Measurements from ENCODE around the gene STARD8.
"Not testable (repeated sequence)": the region's sequence is repeated elsewhere in the genome, so short reads cannot be mapped to it uniquely, and the experiment has no call there.

The STARD8 gene

DNA sequence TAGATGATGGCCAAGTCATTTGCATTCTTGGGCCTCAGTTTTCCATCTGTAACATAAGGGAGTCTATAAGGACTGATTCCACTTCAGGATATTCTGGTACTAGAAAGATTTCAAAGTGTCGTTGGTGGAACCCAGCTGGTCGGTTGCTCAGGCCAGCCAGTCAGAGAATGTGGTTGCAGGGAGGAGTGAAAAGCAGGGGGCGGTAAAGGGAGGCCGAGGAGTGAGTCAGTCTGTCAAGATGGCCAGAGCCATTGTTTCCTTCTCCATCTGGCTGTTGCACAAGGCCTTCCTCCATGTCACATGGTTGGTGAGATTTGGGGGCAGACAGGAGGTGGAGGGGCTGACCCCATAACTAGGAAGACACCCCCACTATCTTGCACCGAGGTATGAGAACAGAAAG, 38.2 kb downstream of the STARD8 start:
- H3K4me3 ChIP-seq (ENCODE audit: low read depth in 1 of 2, low read length in 1 of 2), result peak overlapping the region; percentile 62 to 66
- no peaks in the 10 kb centered on the region for H3K27me3 ChIP-seq
- no peaks in the 10 kb centered on the region for H3K9me3 ChIP-seq
- TF ChIP-seq, protein P1, sequence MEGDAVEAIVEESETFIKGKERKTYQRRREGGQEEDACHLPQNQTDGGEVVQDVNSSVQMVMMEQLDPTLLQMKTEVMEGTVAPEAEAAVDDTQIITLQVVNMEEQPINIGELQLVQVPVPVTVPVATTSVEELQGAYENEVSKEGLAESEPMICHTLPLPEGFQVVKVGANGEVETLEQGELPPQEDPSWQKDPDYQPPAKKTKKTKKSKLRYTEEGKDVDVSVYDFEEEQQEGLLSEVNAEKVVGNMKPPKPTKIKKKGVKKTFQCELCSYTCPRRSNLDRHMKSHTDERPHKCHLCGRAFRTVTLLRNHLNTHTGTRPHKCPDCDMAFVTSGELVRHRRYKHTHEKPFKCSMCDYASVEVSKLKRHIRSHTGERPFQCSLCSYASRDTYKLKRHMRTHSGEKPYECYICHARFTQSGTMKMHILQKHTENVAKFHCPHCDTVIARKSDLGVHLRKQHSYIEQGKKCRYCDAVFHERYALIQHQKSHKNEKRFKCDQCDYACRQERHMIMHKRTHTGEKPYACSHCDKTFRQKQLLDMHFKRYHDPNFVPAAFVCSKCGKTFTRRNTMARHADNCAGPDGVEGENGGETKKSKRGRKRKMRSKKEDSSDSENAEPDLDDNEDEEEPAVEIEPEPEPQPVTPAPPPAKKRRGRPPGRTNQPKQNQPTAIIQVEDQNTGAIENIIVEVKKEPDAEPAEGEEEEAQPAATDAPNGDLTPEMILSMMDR (IDR thresholded peaks at IDR 0.05), result no peak
- no peaks in the 10 kb centered on the region for H3K36me3 ChIP-seq
- peaks cover 41 to 51% of the 10 kb centered on the region in 2 experiments for H3K4me1 ChIP-seq (ENCODE audit: control insufficient read depth in 1 of 2, insufficient read depth in 1 of 2, low read depth in 1 of 2, low read length in 1 of 2)
- peak overlapping the region; percentile 65 for H3K27ac ChIP-seq

GRCh38 chrX:68686097-68686977, 38.9 kb downstream of the STARD8 start:
- Histone ChIP-seq H3K36me3 (no peaks in the 10 kb centered on the region), H3K27me3 (no peaks in the 10 kb centered on the region), H3K27ac (peak overlapping the region; percentile 65), H3K9me3 (no peaks in the 10 kb centered on the region), H3K4me1 (ENCODE audit: control insufficient read depth in 1 of 2, insufficient read depth in 1 of 2, low read depth in 1 of 2, low read length in 1 of 2) (peaks cover 35 to 45% of the 10 kb centered on the region in 2 experiments), H3K4me3 (ENCODE audit: low read depth in 1 of 2, low read length in 1 of 2) (peak overlapping the region; percentile 62 to 66)
- TF ChIP-seq, protein P1 (IDR thresholded peaks at IDR 0.05), result no peak

DNA sequence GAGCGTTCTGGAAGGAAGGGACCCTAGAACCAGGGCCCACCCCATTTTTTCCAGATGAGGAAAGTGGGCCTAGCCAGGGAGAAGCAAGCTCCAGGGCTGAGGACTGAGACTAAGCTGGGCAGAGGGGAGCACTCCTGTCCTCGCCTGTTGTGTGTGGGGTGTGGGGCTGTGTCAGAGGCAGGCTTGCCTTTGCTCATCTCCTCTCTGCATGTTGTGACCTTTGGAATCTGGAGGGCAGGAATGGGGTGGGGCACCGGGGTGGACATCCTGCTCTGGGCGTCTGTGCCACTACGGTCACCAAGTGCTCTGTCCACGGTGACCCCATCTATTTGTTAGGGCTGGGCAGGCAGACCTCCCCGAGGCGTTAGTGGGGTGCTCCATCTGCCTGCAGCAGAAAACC, 41.5 kb downstream of the STARD8 start:
- not testable (repeated sequence) for H3K36me3 ChIP-seq; H3K27ac ChIP-seq; H3K4me3 ChIP-seq (ENCODE audit: low read depth in 1 of 2, low read length in 1 of 2); H3K27me3 ChIP-seq; H3K9me3 ChIP-seq
- H3K4me1 ChIP-seq (ENCODE audit: control insufficient read depth in 1 of 2, insufficient read depth in 1 of 2, low read depth in 1 of 2, low read length in 1 of 2), result peaks cover 25 to 30% of the 10 kb centered on the region in 2 experiments

DNA sequence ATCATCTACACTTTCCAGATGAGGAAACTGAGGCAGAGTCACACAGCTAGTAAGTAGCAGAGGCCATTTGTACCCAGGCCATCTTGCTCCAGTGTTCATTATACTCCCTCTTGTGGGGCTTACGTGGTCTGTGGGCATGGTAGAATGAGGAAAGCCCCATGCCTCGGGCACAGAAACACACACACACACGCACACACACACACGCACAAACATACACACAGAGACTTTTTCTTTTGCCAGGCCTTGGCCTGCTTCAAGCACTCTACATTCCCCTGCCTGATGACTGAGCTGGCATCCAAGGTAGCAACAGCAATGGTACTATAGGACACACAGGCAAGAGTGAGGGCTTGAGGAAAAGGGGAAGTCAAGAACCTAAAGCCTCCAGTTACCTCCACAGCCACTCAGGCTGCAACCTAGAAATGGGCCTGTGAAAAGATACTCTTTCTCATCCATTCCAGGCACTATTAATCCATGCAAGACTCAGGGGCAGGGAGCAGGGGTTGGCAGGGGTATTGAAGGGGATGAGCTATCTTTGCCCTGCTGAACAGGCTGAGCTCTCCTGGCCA, 43.6 kb downstream of the STARD8 start:
- no peaks in the 10 kb centered on the region for H3K9me3 ChIP-seq
- no peaks in the 10 kb centered on the region for H3K36me3 ChIP-seq
- H3K4me3 ChIP-seq (ENCODE audit: low read depth in 1 of 2, low read length in 1 of 2), result no peak overlapping the region
- no peaks in the 10 kb centered on the region for H3K27me3 ChIP-seq
- no peak overlapping the region for H3K27ac ChIP-seq
- H3K4me1 ChIP-seq (ENCODE audit: control insufficient read depth in 1 of 2, insufficient read depth in 1 of 2, low read depth in 1 of 2, low read length in 1 of 2), result peaks cover 21 to 26% of the 10 kb centered on the region in 2 experiments
- TF ChIP-seq, protein P1 (IDR thresholded peaks at IDR 0.05), result no peak

DNA sequence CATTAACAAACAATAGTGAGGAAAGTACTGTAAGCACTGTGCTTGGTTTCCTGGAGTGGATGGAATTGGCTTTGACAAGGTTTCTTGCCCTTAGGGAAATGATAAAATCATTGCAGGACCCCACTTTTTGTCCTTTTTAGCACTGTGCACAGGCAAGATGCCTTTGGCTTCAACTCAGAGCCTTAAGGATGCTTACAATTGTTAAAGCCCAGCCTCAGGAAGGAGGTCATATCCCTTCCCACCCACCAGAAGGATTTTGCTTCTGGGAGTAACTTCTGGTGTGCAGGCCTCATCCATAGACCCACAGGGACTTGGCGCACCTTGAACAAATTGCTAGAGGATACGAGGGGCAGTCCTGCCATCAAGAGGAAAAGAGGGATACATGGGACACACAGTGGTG, 44.5 kb downstream of the STARD8 start:
- Histone ChIP-seq H3K4me1 (ENCODE audit: control insufficient read depth in 1 of 2, insufficient read depth in 1 of 2, low read depth in 1 of 2, low read length in 1 of 2) (peaks cover 30 to 31% of the 10 kb centered on the region in 2 experiments), H3K4me3 (ENCODE audit: low read depth in 1 of 2, low read length in 1 of 2) (no peak overlapping the region), H3K36me3 (no peaks in the 10 kb centered on the region), H3K27ac (no peak overlapping the region), H3K9me3 (no peaks in the 10 kb centered on the region), H3K27me3 (no peaks in the 10 kb centered on the region)
- TF ChIP-seq, protein P1 (IDR thresholded peaks at IDR 0.05), result no peak

GRCh38 chrX:68692651-68693050, 45.2 kb downstream of the STARD8 start:
- Histone ChIP-seq H3K27ac (no peak overlapping the region), H3K4me1 (ENCODE audit: control insufficient read depth in 1 of 2, insufficient read depth in 1 of 2, low read depth in 1 of 2, low read length in 1 of 2) (peaks cover 38% of the 10 kb centered on the region in 2 experiments), H3K36me3 (no peaks in the 10 kb centered on the region), H3K4me3 (ENCODE audit: low read depth in 1 of 2, low read length in 1 of 2) (no peak overlapping the region), H3K27me3 (no peaks in the 10 kb centered on the region), H3K9me3 (no peaks in the 10 kb centered on the region)
- TF ChIP-seq, protein P1 (IDR thresholded peaks at IDR 0.05), result no peak

Data from neutrophil (primary cell).